Astrocyte (in vitro differentiated cells and primary cell): ENCODE data around the gene ANKS1A.

Experiments
- CTCF ChIP-seq: IDR thresholded peaks from 2 replicates; pipeline ENCODE4 v1.5.1; 2011; ENCODE audit warnings: low read depth, mild to moderate bottlenecking, inconsistent platforms, low read length, moderate library complexity; ENCODE audit not compliant: insufficient read depth
- EZH2 ChIP-seq: IDR thresholded peaks from 2 replicates; pipeline ENCODE4 v1.6.1; 2012; ENCODE audit warnings: mild to moderate bottlenecking, low read length, inconsistent platforms; ENCODE audit not compliant: insufficient read depth

- TF ChIP-seq EZH2 (no peak), CTCF (no peak)
These were observed 193.1 kb downstream of the ANKS1A start for GRCh38 chr6:35082046-35082732.
